ENCODE data around the gene CBR3. TPM values are rescaled to one million over a fixed set of nuclear protein-coding genes. Genes with fewer than 3 reads are reported as not detected.
A peak's percentile ranks its signal among the peaks of the same experiment; 100 is the strongest.
"Not testable (repeated sequence)": the region's sequence is repeated elsewhere in the genome, so short reads cannot be mapped to it uniquely, and the experiment has no call there.

The CBR3 gene
- polyA plus RNA-seq, 5 donors, result 1.6 to 4.5 (median 2.8) TPM

DNA sequence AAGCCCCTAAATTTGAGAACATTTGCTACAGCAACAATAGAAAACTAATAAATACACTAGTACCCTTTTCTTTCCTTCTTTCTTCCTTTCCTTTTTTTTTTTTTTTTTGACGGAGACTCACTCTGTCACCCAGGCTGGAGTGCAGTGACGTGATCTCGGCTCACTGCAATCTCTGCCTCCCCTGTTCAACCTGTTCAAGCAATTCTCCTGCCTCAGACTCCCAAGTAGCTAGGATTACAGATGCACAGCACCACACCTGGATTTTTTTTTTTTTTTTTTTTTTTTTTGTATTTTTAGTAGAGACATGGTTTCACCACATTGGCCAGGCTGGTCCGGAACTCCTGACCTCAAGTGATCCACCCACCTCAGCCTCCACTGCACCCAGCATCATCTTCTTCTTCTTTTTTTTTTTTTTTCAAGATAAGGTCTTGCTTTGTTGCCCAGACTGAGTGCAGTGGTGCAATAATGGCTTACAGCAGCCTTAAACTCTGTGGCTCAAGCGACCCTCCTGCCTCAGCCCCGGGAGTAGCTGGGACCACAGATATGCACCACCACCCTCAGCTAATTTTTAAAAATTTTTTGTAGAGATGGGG, 19.6 kb upstream of the CBR3 start:
- DNase-seq, result no peak

DNA sequence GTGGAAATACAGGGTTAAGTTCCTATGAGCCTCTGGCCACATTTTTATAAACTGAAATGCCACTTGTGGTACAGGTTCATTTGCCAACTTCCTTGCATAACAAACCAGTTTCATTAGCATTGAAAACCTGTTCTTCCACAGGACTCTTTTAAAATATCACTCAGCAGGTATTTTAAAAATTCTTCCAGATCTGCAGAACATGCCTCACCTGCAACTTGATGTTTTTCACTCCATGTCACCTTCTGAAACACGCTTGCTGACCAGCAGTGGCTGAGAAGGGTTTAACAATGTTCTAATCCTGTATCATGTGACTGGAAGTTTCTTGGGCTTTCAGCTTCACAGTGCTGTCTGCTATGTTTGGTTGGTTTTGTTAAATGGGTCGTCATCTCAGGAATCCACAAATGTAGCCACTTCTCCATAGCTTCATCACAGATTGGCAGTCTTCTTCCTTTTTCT, 17.6 kb upstream of the CBR3 start:
- DNase-seq, result no peak

DNA sequence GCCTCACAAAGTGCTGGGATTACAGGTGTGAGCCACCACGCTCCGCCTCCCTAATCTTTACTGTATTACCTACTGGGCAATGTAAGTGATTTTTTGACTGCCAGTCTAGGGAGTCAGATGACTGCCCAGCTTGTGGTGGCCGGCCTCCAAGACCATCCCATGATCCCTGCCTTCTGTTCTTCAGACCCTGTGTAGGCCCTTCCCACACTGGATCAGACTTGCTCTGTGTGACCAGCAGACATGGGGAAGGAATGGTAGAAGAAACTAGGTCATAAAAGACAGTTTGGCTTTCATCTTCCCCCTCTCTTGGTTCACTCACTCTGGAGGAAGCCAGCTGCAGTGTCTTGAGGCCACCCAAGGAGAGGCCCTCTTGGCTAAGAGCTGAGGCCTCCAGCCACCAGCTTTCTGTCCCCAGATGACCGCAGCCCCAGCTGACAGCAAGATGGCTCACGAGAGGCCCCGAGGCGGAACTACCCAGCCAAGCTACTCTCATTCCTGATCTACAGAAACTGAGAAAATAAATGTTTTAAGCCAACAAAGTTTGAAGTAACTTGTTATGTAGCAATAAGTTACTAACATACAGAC, 14.5 kb upstream of the CBR3 start:
- DNase-seq, result peak; percentile 75

DNA sequence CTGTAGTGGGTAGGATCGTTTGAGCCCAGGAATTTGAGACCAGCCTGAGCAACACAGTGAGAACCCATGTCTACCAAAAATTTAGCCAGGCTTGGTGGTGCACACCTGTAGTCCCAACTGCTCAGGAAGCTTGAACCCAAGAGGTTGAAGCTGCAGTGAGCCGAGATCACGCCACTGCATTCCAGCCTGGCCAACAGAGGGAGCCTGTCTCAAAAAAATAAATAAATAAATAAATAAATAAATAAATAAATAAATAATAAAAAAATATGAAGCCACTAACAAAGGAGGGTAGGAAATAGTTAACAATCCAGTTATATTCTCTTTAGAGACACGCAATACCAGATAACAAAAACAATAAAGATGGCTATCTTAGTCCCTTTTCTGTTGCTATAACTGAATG, 11.9 kb upstream of the CBR3 start:
- no peak for DNase-seq

DNA sequence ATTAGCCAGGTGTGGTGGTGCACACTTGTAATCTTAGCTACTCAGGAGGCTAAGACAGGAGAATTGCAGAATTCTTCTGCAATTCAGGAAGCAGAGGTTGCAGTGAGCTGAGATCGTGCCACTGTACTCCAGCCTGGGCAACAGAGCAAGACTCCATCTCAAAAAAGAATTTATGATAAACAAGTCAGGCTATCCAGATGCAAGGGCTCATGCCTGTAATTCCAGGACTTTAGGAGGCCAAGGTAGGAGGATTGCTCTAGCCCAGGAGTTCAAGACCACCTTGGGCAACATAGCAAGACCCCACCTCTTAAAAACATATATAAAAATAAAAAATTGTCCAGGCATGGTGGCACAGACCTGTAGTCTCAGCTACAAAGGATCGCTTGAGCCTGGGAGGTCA, 10.5 kb upstream of the CBR3 start:
- DNase-seq, result no peak

DNA sequence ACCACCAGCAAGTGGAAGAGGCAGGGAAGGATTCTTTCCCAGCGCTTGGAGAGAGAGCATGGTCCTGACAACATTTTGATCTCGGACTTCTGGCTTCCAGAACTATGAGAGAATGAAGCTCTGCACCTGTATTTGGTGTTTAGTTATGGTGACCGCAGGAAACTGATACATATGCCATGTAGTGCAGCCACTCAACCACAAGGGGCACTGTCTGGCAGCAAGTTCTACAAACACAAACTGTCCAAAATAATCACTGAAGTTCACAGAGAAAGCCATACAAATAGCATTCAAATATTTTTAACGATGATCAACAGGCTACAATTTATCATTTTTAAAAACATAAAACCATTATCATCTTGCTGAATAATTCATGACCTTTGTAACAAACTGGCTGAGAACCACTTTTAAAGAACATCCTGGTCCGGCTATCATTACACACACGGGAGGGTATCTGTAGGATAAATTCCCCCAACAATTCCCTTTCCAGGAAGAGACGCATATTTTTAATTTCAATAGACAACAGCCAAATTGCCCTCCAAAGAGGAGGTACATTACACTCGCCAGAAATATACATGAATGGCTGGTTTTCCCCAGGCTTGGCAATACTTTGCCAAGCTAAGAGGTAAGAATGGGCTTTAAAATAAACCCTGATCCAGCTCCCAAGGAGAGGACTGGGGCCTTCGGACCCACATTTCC, 9.2 kb upstream of the CBR3 start:
- DNase-seq, result no peak

DNA sequence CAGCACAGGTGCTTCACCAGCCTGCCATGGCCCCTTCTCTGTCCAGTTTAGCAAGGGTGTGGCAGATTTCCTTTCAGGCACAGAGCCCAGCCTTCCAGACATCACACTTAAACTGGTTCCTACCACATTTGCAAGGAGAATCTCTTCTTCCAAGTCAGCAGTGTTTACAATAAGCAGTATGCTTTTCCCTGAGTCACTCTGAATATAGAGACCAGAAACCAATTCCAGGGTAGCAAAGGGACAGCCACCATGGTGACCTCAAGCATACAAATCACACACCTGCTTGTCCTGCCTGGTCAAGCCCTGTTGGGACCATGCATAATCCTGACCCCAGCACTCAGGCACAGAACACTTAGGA, 8.7 kb upstream of the CBR3 start:
- DNase-seq, result no peak

DNA sequence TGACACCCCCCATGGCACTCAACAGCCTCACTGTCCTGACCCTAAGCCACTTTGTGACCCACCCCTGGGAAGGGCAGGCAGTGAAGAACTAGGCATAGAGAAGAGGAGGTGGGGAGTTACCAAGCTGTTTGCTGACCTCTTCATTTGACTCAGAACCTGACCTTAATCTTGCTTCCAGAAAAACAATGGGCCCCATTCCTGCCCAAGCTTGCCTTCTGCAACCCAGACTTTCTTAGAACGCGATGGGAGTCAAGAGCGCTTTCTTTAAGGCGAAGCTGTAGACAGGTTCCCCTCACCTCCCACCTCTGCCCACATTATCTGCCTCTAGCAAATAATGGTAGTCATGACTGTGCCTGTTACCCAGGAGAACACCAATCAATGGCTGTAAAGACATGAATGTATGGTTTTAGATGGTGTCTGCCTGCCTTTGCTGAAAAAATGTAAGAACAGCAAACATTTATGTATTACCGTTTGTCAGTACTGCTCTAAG, 8.2 kb upstream of the CBR3 start:
- DNase-seq, result no peak

DNA sequence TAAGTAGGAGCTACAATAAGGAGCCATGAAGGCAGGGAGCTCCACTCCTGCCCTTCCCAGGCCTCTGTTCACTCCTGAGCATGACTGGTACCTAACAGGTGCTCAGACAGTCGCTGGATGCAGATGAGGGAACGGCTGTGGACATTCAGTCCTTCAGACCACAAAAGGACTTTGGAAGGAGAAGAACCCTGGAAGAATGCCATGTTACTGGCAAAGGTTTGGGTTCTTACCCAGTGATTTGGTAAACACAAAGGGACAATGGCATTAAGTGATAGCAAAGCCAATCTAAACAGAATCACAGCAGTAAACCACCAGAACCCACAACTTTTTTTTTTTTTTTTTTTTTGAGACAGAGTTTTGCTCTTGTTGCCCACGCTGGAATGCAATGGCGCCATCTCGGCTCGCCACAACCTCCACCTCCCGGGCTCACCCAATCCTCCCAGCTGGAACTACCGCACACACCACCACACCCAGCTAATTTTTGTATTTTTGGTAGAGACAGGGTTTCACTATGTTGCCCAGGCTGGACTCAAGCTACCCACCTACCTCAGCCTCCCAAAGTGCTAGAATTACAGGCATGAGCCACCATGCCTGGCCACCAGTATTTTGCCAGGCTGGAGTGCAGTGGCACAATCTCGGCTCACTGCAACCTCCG, 7.5 kb upstream of the CBR3 start:
- DNase-seq, result no peak

DNA sequence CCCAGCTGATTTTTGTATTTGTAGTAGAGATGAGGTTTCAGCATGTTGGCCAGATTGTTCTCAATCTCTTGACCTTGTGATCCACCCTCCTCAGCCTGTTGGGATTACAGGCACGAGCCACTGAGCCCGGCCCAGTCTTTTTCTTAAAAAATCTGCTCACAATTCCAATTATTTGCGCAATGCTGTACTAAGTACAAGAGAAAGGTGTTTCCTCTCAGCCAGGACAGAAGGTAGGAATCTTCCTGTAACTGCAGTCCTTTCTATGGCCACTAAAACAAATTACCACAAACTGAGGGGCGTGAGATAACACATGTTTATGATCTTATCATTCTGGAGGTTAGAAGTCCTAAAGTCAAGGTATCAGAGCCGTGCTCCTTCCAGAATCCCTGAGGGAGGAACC, 6.9 kb upstream of the CBR3 start:
- no peak for DNase-seq

DNA sequence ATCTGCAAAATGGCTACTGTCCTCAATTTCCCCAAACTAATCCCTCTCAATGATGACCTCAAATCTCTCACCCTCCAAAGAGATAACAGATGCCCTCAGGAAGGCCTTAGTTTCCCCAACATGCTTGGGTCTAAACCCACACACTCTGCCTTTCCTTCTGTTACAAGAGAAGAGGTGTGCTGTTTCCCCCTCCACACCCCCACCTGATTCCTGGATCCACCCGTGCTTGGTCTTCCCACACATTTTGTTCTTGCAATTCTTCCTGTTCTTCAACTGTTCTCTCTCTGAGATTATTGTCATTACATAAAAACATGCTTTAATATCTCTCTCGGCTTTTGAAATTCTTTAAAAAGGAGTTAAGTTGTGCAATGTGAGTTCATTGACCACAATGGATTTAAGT, 5.7 kb upstream of the CBR3 start:
- DNase-seq, result no peak

DNA sequence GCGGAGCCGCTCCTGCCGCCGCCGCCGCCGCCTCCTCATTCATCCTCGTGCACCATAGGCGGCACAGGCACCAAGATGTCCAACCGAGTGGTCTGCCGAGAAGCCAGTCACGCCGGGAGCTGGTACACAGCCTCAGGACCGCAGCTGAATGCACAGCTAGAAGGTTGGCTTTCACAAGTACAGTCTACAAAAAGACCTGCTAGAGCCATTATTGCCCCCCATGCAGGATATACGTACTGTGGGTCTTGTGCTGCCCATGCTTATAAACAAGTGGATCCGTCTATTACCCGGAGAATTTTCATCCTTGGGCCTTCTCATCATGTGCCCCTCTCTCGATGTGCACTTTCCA, 4.5 kb upstream of the CBR3 start:
- DNase-seq, result not testable (repeated sequence)

DNA sequence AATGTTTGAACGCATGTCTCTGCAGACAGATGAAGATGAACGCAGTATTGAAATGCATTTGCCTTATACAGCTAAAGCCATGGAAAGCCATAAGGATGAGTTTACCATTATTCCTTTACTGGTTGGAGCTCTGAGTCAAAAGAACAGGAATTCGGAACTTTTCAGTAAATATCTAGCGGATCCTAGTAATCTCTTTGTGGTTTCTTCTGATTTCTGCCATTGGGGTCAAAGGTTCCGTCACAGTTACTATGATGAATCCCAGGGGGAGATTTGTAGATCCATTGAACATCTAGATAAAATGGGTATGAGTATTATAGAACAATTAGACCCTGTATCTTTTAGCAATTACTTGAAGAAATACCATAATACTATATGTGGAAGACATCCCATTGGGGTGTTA, 4.0 kb upstream of the CBR3 start:
- DNase-seq, result not testable (repeated sequence)

DNA sequence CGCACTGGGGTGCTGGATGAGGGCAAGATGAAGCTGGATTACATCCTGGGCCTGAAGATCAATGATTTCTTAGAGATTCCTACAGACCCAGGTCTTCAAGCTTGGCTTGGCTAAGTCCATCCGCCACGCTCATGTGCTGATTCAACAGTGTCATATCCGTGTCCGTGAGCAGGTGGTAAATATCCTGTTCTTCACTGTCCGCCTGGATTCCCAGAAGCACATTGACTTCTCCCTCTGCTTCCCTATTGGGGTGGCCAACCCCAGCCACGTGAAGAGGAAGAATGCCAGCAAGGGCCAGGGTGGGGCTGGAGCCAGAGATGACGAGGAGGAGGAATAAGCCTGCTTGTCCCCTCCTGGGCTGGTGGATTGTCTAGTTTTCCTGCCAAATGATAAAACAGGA, 2.2 kb upstream of the CBR3 start:
- no peak for DNase-seq

DNA sequence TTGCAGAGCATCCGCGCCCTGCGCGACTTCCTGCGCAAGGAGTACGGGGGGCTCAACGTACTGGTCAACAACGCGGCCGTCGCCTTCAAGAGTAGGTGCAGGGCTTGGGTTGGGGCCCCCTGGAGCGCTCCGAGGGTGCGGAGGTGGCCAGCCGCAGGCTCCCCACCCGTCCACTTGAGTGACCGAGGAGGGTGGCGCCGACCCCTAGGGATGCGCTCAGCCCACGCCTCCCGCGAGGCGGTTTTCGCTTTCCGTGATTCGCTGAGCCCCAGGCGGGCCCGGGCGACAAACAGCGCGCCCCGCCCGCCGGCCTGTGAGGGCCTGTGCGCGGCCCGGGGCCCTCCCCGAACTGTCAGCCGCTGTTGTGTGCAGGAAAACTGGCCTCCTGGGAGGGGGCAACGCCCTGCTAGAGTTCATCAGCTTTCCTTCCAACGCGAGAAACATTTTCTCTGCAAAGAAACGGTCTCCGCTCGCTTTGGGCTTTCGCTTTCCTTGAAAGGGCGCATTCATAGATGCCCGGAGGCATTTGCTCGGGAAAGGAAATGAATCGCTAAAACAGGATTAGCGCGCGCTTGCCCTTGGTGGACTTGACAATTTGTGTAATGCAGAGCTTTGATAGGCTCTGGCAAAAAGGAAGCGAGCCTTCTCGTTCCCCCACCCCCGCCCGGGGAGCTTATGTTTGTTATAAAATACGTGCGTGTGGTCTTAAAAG, 668 bp downstream of the CBR3 start:
- DNase-seq, result peak; percentile 52 to 55

DNA sequence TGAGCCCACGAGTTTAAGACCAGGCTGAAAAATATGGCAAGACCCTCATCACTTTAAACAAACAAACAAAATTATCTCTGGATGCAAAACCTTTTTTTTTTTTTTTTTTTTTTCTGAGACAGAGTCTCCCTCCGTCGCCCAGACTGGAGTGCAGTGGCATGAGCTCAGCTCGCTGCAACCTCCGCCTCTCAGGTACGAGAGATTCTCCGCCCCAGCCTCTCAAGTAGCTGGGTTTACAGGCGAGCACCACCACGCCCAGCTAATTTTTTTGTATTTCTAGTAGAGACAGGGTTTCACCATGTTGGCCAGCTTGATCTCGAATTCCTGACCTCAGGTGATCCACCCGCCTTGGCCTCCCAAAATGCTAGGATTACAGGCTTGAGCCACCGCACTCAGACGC, 4.9 kb downstream of the CBR3 start:
- not testable (repeated sequence) for DNase-seq

DNA sequence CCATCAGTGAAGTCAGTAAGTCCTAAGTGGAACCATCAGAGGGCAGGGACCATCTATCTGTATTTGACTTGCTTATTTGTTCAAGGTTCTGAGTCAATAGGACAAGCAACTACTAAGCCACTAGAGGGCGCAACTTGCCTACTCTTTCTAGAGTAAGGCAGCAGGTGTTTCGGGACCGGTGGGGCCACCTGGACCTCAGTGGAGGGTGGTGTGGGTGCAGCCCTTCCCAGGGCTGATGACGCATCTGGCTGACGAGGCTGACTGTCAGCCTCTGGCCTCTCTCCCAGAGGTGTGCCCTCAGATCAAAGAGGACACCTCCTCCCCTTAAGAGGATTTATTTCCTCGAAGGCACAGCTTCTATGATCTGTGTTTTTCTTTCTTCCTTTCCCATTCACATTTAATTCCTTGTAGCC, 6.6 kb downstream of the CBR3 start:
- peak; percentile 53 to 61 for DNase-seq

DNA sequence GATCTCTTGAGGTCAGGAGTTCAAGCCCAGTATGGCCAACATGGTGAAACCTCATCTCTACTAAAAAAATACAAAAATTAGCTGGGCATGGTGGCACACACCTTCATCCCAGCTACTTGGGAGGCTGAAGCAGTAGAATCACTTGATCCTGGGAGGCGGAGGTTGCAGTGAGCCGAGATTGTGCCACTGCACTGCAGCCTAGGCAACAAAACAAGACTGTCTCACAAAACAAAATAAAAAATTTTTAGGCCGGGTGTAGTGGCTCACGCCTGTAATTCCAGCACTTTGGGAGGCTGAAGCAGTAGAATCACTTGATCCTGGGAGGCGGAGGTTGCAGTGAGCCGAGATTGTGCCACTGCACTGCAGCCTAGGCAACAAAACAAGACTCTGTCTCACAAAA, 9.4 kb downstream of the CBR3 start:
- DNase-seq, result not testable (repeated sequence)

DNA sequence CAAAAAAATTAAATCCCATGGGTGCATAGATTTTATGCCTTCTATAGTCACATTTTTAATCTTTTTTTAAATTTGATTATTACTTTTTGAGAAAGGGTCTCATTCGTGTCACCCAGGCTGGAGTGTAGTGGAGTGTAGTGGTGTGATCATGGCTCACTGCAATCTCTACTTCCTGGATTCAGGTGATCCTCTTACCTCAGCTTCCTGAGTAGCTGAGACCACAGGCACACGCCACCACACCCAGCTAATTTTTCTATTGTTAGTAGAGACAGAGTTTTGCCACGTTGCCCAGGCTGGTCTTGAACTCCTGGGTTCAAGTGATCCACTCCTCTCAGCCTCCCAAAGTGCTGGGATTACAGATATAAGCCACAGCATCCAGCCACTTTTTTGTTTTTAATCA, 10.4 kb downstream of the CBR3 start:
- no peak for DNase-seq

DNA sequence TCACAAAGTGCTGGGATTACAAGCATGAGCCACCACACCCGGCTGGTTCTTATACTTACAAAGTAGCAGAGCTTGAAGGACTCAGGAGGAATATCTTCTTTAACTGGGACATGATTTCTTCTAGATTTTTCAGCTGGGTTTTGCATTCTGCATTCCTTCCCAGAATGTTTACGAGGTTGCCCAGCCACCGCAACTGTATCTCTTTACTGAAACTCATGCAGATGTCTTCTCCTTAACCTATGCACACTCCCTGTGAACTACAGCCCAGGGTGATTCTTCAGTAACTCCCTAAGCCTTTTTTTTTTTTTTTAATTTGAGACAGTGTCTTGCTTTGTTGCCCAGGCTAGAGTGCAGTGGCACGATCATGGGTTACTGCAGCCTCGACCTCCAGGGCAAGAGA, 13.0 kb downstream of the CBR3 start:
- DNase-seq, result no peak

DNA sequence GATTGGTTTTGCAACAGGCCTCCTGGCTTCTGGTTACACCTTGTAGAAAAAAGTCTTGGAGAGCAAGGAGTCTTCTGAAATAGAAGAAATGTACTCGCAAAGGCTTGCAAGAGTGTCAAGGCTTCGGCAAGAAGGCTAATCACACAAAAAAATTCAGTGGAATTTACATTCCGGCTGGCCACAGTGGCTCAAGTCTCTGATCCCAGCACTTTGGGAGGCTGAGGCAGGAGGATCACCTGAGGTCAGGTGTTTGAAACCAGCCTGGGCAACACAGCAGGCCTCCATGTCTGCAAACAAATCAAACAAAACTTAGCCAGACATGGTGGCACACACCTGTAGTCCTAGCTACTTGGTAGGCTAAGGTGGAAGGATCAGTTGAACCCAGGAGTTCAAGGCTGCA, 14.0 kb downstream of the CBR3 start:
- DNase-seq, result no peak
